DND-41 (cell line): ENCODE data around the gene ANO6.

Experiments
- ATAC-seq: fragments of 200-7000 bp; cut with Tn5 transposase; 3 replicates; pipeline ENCODE4 v1.9.1; 2021; ENCODE audit warnings: low read depth; ENCODE audit not compliant: insufficient read depth
- DNase-seq: peaks from one replicate; pipeline ENCODE4 v3.0.0-alpha.2; 2020
- H2AFZ ChIP-seq: 2 replicates; pipeline ENCODE4 v1.6.0; 2012; ENCODE audit warnings: low read depth, low read length
- H3K27ac ChIP-seq: 2 replicates; pipeline ENCODE4 v1.5.1; 2012; ENCODE audit warnings: low read length, inconsistent platforms
- H3K27me3 ChIP-seq: fragments of 200-600 bp; sonication (generic); 2 replicates; pipeline ENCODE4 v1.6.0; 2012; ENCODE audit warnings: low read length, mild to moderate bottlenecking, inconsistent platforms; ENCODE audit not compliant: insufficient read depth, poor library complexity
- H3K36me3 ChIP-seq: 2 replicates; pipeline ENCODE4 v1.5.1; 2012; ENCODE audit warnings: low read length, inconsistent platforms; ENCODE audit not compliant: insufficient read depth
- H3K4me1 ChIP-seq: 2 replicates; pipeline ENCODE4 v1.5.1; 2012; ENCODE audit warnings: mild to moderate bottlenecking, low read length; ENCODE audit not compliant: insufficient read depth
- H3K4me2 ChIP-seq: 2 replicates; pipeline ENCODE4 v1.6.0; 2012; ENCODE audit warnings: mild to moderate bottlenecking, moderate library complexity, low read length, inconsistent platforms; ENCODE audit not compliant: insufficient read depth
- H3K4me3 ChIP-seq, 2 experiments: fragments of 200-600 bp in 1 of 2; shearing (Covaris generic) in 1 of 2; 2 replicates each; pipeline ENCODE4 v1.5.1; 2012 to 2016; ENCODE audit warnings: inconsistent platforms in 2 of 2, low read length in 2 of 2, mild to moderate bottlenecking in 2 of 2, low read depth in 1 of 2, moderate library complexity in 1 of 2
- H3K79me2 ChIP-seq: 2 replicates; pipeline ENCODE4 v1.6.0; 2012; ENCODE audit warnings: low read length, inconsistent platforms; ENCODE audit not compliant: insufficient read depth
- H3K9ac ChIP-seq: 2 replicates; pipeline ENCODE4 v1.6.0; 2012; ENCODE audit warnings: low read depth, mild to moderate bottlenecking, inconsistent platforms, low read length, moderate library complexity
- H3K9me3 ChIP-seq: 2 replicates; pipeline ENCODE4 v1.5.1; 2012; ENCODE audit warnings: low read length, moderate library complexity, mild to moderate bottlenecking, inconsistent platforms; ENCODE audit not compliant: insufficient read depth, severe bottlenecking
- H4K20me1 ChIP-seq: 2 replicates; pipeline ENCODE4 v1.6.0; 2012; ENCODE audit warnings: low read length; ENCODE audit not compliant: insufficient read depth
- CTCF ChIP-seq: IDR thresholded peaks from 2 replicates; pipeline ENCODE4 v1.5.1; 2012; ENCODE audit warnings: borderline replicate concordance, low read length, moderate library complexity, mild to moderate bottlenecking; ENCODE audit not compliant: poor library complexity, severe bottlenecking; ENCODE audit errors: extremely low read depth
- EZH2 ChIP-seq: IDR thresholded peaks from 3 replicates; pipeline ENCODE4 v1.6.1; 2012; ENCODE audit warnings: borderline replicate concordance, low read depth, mild to moderate bottlenecking, moderate library complexity, low read length, inconsistent platforms; ENCODE audit not compliant: severe bottlenecking

Gene ANO6

GRCh38 chr12:45322810-45323209, 106.9 kb downstream of the ANO6 start:
- no peak overlapping the region for H3K9ac ChIP-seq
- no peaks in the 10 kb centered on the region for H3K4me1 ChIP-seq
- no peaks in the 10 kb centered on the region; the same call in 1 of the 2 replicates for H4K20me1 ChIP-seq
- no peaks in the 10 kb centered on the region for H3K9me3 ChIP-seq
- no peak for DNase-seq
- no peaks in the 10 kb centered on the region for H3K36me3 ChIP-seq
- no peak for TF ChIP-seq EZH2
- no peak for TF ChIP-seq CTCF
- H3K27me3 ChIP-seq = no peaks in the 10 kb centered on the region
- peaks cover 7% of the 10 kb centered on the region; the same call in 1 of the 2 replicates for H3K79me2 ChIP-seq
- no peak overlapping the region for H3K4me2 ChIP-seq
- no peak overlapping the region for H3K4me3 ChIP-seq
- no peak for ATAC-seq
- H3K27ac ChIP-seq = no peak overlapping the region
- no peak overlapping the region for H2AFZ ChIP-seq

DNA sequence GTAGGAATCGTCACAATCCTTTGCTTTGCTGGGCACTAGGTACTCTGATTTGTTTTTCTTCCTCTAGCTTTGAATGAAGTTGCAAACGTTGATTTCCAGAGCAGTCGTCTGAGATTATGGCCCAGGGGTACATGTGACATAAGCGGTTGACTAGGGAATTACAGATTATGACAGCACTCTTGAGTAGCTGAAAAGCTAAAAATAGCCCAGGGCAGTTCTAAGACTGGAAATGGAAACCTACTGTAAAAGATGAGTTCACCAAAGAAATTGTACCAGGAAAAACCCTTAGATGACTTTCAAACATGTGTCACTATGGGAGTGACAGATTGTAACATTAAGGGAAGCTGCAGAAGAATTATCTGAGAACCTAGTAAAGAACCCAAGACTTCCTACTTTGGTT, 108.5 kb downstream of the ANO6 start:
- H3K9ac ChIP-seq = no peak overlapping the region
- no peaks in the 10 kb centered on the region for H3K4me1 ChIP-seq
- no peak overlapping the region for H3K27ac ChIP-seq
- no peaks in the 10 kb centered on the region for H3K27me3 ChIP-seq
- H3K4me2 ChIP-seq = no peak overlapping the region
- TF ChIP-seq EZH2 (no peak), CTCF (no peak)
- H2AFZ ChIP-seq = no peak overlapping the region
- no peak overlapping the region for H3K4me3 ChIP-seq
- H4K20me1 ChIP-seq = no peaks in the 10 kb centered on the region; the same call in 1 of the 2 replicates
- no peaks in the 10 kb centered on the region for H3K9me3 ChIP-seq
- DNase-seq (no peak), ATAC-seq (no peak)
- peaks cover 7% of the 10 kb centered on the region; the same call in 1 of the 2 replicates for H3K79me2 ChIP-seq
- no peaks in the 10 kb centered on the region for H3K36me3 ChIP-seq

GRCh38 chr12:45326358-45326975, 110.6 kb downstream of the ANO6 start:
- Histone ChIP-seq H3K9me3 (no peaks in the 10 kb centered on the region), H3K4me2 (no peak overlapping the region), H3K79me2 (peaks cover 7% of the 10 kb centered on the region; the same call in 1 of the 2 replicates), H2AFZ (no peak overlapping the region), H3K27me3 (no peaks in the 10 kb centered on the region), H3K9ac (no peak overlapping the region), H3K4me1 (no peaks in the 10 kb centered on the region), H4K20me1 (no peaks in the 10 kb centered on the region; the same call in 1 of the 2 replicates), H3K4me3 (no peak overlapping the region), H3K27ac (no peak overlapping the region), H3K36me3 (peaks cover 1% of the 10 kb centered on the region)
- no peak for DNase-seq
- ATAC-seq = 0 out of 3 replicates have a peak, but pooled peaks have one; percentile 27
- TF ChIP-seq CTCF (no peak), EZH2 (no peak)
